ENCODE measurements around the gene SLC35G2. TPM values are rescaled to one million over a fixed set of nuclear protein-coding genes. Genes with fewer than 3 reads are reported as not detected.
"Not testable (repeated sequence)": the region's sequence is repeated elsewhere in the genome, so short reads cannot be mapped to it uniquely, and the experiment has no call there.

SLC35G2 gene
- polyA plus RNA-seq, 1 donor from 2014 or later: 6.8 TPM

GRCh38 chr3:136902530-136902929, 83.6 kb downstream of the SLC35G2 start:
- not testable (repeated sequence) for H3K36me3 ChIP-seq (ENCODE audit: insufficient read depth, low read length); H3K9me2 ChIP-seq (ENCODE audit: insufficient read depth, low read length); H3K9ac ChIP-seq (ENCODE audit: low read length); H2AFZ ChIP-seq (ENCODE audit: low read depth, low read length); H3K27ac ChIP-seq (ENCODE audit: low read length); H3F3A ChIP-seq (ENCODE audit: insufficient read depth, low read length, poor library complexity, severe bottlenecking); H3K4me2 ChIP-seq (ENCODE audit: low read length); H4K20me1 ChIP-seq (ENCODE audit: insufficient read depth); H3K27me3 ChIP-seq (ENCODE audit: insufficient read depth, low read depth, low read length); H3K4me3 ChIP-seq (ENCODE audit: low read length)
- H3K9me3 ChIP-seq (ENCODE audit: low read length): peaks cover 14% of the 10 kb centered on the region
- H3K79me2 ChIP-seq (replicated peaks; ENCODE audit: insufficient read depth, low read length): peaks cover 40% of the 10 kb centered on the region

GRCh38 chr3:136903899-136904298, 85.0 kb downstream of the SLC35G2 start:
- H3K27ac ChIP-seq (ENCODE audit: low read length): no peak overlapping the region

GRCh38 chr3:136904746-136905145, 85.8 kb downstream of the SLC35G2 start:
- TF ChIP-seq EP300 (conservative IDR thresholded peaks at IDR 0.05; ENCODE audit: poor library complexity, severe bottlenecking): no peak
- TF ChIP-seq MXI1 (conservative IDR thresholded peaks at IDR 0.05; ENCODE audit: poor library complexity, severe bottlenecking): no peak
- no peak for TF ChIP-seq CTCF (IDR thresholded peaks at IDR 0.05; ENCODE audit: poor library complexity, severe bottlenecking)
- no peak for TF ChIP-seq POLR2AphosphoS5 (IDR thresholded peaks at IDR 0.05)
- TF ChIP-seq RAD21 (conservative IDR thresholded peaks at IDR 0.05): no peak
- H3K9me3 ChIP-seq (ENCODE audit: low read length): peaks cover 12% of the 10 kb centered on the region
- H3K9me2 ChIP-seq (ENCODE audit: insufficient read depth, low read length): no peaks in the 10 kb centered on the region
- no peak overlapping the region for H2AFZ ChIP-seq (ENCODE audit: low read depth, low read length)
- H3K79me2 ChIP-seq (replicated peaks; ENCODE audit: insufficient read depth, low read length): peaks cover 38% of the 10 kb centered on the region
- H3K9ac ChIP-seq (ENCODE audit: low read length): no peak overlapping the region
- H3K27me3 ChIP-seq (ENCODE audit: insufficient read depth, low read depth, low read length): no peaks in the 10 kb centered on the region
- no peaks in the 10 kb centered on the region for H3F3A ChIP-seq (ENCODE audit: insufficient read depth, low read length, poor library complexity, severe bottlenecking)
- no peak overlapping the region for H3K27ac ChIP-seq (ENCODE audit: low read length)
- H3K4me3 ChIP-seq (ENCODE audit: low read length): no peak overlapping the region
- no peak overlapping the region for H3K4me2 ChIP-seq (ENCODE audit: low read length)
- H3K36me3 ChIP-seq (ENCODE audit: insufficient read depth, low read length): no peaks in the 10 kb centered on the region
- H4K20me1 ChIP-seq (ENCODE audit: insufficient read depth): no peaks in the 10 kb centered on the region

More at GRCh38 chr3:136903899-136904298, 85.0 kb downstream of the SLC35G2 start:
- H3K4me3 ChIP-seq (ENCODE audit: low read length): no peak overlapping the region
- H3K4me2 ChIP-seq (ENCODE audit: low read length): no peak overlapping the region
- H3F3A ChIP-seq (ENCODE audit: insufficient read depth, low read length, poor library complexity, severe bottlenecking): no peaks in the 10 kb centered on the region
- H3K9ac ChIP-seq (ENCODE audit: low read length): no peak overlapping the region
- no peak for TF ChIP-seq EP300 (conservative IDR thresholded peaks at IDR 0.05; ENCODE audit: poor library complexity, severe bottlenecking)
- TF ChIP-seq POLR2AphosphoS5 (IDR thresholded peaks at IDR 0.05): no peak
- no peak for TF ChIP-seq TAF1 (IDR thresholded peaks at IDR 0.05; ENCODE audit: low read depth)
- no peak for TF ChIP-seq CTCF (IDR thresholded peaks at IDR 0.05; ENCODE audit: poor library complexity, severe bottlenecking)
- TF ChIP-seq SMC3 (conservative IDR thresholded peaks at IDR 0.05; ENCODE audit: poor library complexity): no peak
- H3K9me3 ChIP-seq (ENCODE audit: low read length): peaks cover 14% of the 10 kb centered on the region
- peaks cover 42% of the 10 kb centered on the region for H3K79me2 ChIP-seq (replicated peaks; ENCODE audit: insufficient read depth, low read length)
- H3K36me3 ChIP-seq (ENCODE audit: insufficient read depth, low read length): no peaks in the 10 kb centered on the region
- H4K20me1 ChIP-seq (ENCODE audit: insufficient read depth): no peaks in the 10 kb centered on the region
- no peaks in the 10 kb centered on the region for H3K9me2 ChIP-seq (ENCODE audit: insufficient read depth, low read length)
- H3K27me3 ChIP-seq (ENCODE audit: insufficient read depth, low read depth, low read length): no peaks in the 10 kb centered on the region
- no peak overlapping the region for H2AFZ ChIP-seq (ENCODE audit: low read depth, low read length)

Other genes starting within 250 kb of the SLC35G2 start
- 29.7 and 30.8 TPM in 2 replicates for gene STAG1, start 66.7 kb upstream of the SLC35G2 start, polyA plus RNA-seq
- 21.5 and 22.4 TPM in 2 replicates for gene NCK1, start 43.1 kb downstream of the SLC35G2 start, polyA plus RNA-seq
- gene IL20RB, start 138.9 kb downstream of the SLC35G2 start, polyA plus RNA-seq: 2.0 and 3.0 TPM in 2 replicates

All from neural cell (in vitro differentiated cells).